Muscle layer of duodenum (tissue), 2 donors: ENCODE measurements around the gene SEPTIN8.

ENCODE experiments used
- H3K27ac ChIP-seq: one replicate; pipeline ENCODE4 v1.7.0; 2013; ENCODE audit warnings: mild to moderate bottlenecking, low read length
- H3K27me3 ChIP-seq: one replicate; pipeline ENCODE4 v1.7.0; 2013; ENCODE audit warnings: low read depth, mild to moderate bottlenecking, control low read depth, low read length
- H3K36me3 ChIP-seq, 2 donors: one replicate each; pipeline ENCODE4 v1.7.0; 2013; ENCODE audit warnings: low read length in 2 of 2, control low read depth in 1 of 2, mild to moderate bottlenecking in 1 of 2; ENCODE audit not compliant: insufficient read depth in 2 of 2, control insufficient read depth in 1 of 2
- H3K4me1 ChIP-seq, 2 donors: one replicate each; pipeline ENCODE4 v1.7.0; 2013; ENCODE audit warnings: low read length in 2 of 2, mild to moderate bottlenecking in 2 of 2, control low read depth in 1 of 2, moderate library complexity in 1 of 2; ENCODE audit not compliant: insufficient read depth in 2 of 2, control insufficient read depth in 1 of 2
- H3K4me3 ChIP-seq, 2 donors: one replicate each; pipeline ENCODE4 v1.7.0; 2013; ENCODE audit warnings: low read length in 2 of 2, low read depth in 1 of 2, mild to moderate bottlenecking in 1 of 2
- H3K9me3 ChIP-seq, 2 donors: one replicate each; pipeline ENCODE4 v1.7.0; 2013; ENCODE audit warnings: low read length in 2 of 2, control low read depth in 1 of 2, mild to moderate bottlenecking in 1 of 2; ENCODE audit not compliant: control insufficient read depth in 1 of 2
- donor health status: healthy.

Gene SEPTIN8

DNA sequence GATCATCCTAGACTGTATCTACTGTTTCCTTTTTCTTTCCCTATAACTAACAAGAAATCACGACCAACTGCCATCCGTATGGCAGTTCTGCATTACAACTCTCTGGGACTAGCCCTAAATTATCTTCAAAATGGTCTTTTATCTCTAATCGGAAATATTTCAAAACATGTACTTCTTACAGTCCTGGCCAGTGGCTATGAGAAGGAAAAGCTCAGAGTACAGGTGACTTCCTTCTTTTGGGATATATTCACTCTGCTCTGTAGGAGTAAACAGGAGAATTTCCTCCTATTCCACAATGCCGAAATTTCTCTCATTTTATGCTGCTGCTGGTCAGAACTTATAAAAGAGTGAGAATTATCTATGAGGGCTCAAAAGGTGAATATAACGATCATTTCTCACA is 1.8 kb upstream of the SEPTIN8 start:
- Histone ChIP-seq H3K9me3 (no peaks in the 10 kb centered on the region), H3K36me3 (no peaks in the 10 kb centered on the region), H3K4me1 (peaks cover 15 to 22% of the 10 kb centered on the region in 2 donors), H3K27me3 (no peaks in the 10 kb centered on the region), H3K27ac (no peak overlapping the region), H3K4me3 (no peak overlapping the region)

DNA sequence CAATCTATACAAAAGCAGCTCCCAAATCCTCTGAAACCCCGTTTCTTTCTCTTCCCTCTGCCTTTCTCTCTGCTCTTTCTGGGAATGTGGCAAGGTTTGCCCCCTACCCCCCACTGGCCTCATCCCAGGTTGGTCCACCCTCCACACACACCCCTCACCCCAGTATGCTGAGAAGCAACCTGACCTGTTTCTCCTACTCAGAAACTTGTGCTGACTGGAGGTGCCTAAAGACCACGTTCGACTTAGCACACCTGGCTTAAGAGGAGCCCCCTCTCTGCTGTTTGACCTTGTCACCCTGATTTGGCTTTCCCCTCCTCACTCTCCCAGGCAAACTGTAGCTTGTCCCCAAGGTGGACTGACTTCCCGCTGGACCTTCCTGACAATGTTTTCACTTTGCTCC is 1.1 kb upstream of the SEPTIN8 start:
- H3K4me3 ChIP-seq = peak overlapping the region; percentile 76 to 88
- H3K36me3 ChIP-seq = no peaks in the 10 kb centered on the region
- H3K27ac ChIP-seq = no peak overlapping the region
- no peaks in the 10 kb centered on the region for H3K27me3 ChIP-seq
- no peaks in the 10 kb centered on the region for H3K9me3 ChIP-seq
- H3K4me1 ChIP-seq = peaks cover 15 to 22% of the 10 kb centered on the region in 2 donors

DNA sequence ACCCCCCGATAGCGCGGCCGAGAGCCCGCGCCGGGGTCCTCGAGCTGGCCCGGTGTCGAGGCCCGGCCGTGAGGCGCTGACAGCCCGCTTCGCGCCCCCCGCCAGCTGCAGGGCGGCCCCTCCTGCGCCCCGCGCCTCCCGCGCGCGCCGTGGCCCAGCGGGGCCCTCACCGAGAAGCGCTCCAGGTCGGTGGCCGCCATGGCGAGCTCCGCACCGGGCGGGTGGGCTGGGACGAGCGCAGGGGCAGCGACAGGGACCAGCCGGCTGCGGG is 166 bp downstream of the SEPTIN8 start:
- H3K27me3 ChIP-seq = no peaks in the 10 kb centered on the region
- H3K4me1 ChIP-seq = peaks cover 15 to 26% of the 10 kb centered on the region in 2 donors
- no peaks in the 10 kb centered on the region for H3K36me3 ChIP-seq
- no peaks in the 10 kb centered on the region for H3K9me3 ChIP-seq
- H3K4me3 ChIP-seq = peak overlapping the region; percentile 66 to 77
- H3K27ac ChIP-seq = no peak overlapping the region

DNA sequence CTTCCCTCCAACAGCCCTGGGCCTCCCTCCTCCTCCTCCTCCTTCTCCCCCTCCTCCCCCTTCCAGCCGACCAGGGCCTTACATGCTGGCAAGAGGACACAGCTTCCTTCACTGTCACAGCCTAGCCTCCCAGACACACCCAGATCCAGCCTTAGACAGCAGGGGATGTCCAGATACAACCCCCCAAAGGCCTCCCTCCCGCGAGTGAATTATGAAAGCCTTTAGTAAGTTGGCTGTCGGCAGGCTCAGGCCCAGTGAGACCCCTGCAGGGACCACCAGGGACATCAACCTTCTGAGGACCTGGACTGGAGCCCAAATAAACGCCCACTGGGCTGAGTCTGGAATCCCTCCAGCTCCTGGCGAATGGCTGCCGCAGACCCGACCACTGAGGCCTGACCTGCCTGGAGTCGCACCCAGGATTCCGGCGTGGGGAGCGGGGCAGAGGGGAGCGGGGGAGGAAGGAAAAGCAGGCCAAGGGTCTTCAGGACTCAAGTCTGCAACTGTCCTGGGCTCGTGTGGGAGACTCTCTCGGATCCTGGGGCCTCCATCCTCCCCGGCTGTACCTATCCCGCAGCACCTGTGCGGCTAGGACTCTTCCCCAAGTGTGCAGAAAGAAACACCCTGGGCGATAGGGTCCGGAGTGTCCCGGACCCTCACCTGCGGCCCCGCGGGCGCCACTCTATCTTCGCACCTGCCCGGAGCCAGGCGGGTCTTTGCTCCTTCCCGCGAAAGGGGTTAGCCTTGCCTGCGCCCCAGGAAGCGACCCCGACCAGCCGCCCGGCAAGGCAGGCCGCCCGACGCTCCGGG is 705 bp downstream of the SEPTIN8 start:
- peaks cover 18 to 30% of the 10 kb centered on the region in 2 donors for H3K4me1 ChIP-seq
- H3K27me3 ChIP-seq = no peaks in the 10 kb centered on the region
- peak overlapping the region; percentile 60 for H3K27ac ChIP-seq
- no peaks in the 10 kb centered on the region for H3K9me3 ChIP-seq
- peak overlapping the region; percentile 66 to 77 for H3K4me3 ChIP-seq
- H3K36me3 ChIP-seq = no peaks in the 10 kb centered on the region

DNA sequence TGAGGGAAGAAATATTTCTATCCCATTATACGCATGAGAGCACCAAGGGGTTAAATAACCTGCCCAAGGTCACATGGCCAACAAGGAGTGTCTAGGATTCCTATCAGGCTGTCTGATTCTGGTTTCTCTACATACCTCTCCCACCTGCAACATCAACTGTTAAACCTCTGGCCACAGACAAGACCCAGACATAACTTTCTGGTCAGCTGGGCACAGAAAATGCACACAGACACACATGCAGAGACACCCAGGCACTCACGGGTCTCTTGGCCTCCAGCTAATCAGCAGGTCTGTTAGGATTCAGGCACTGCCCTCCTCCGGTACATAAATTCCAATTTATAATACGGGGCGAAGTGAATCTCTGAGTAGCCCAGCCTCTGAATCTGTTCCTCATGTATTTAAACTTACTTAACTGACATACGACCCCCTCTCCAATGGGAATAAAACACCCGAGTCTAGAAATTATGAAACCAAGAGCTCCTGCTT is 1.5 kb downstream of the SEPTIN8 start:
- Histone ChIP-seq H3K4me3 (peak overlapping the region; percentile 66 to 77), H3K4me1 (peaks cover 22 to 31% of the 10 kb centered on the region in 2 donors), H3K27ac (peak overlapping the region; percentile 60), H3K27me3 (no peaks in the 10 kb centered on the region), H3K9me3 (no peaks in the 10 kb centered on the region), H3K36me3 (no peaks in the 10 kb centered on the region)

DNA sequence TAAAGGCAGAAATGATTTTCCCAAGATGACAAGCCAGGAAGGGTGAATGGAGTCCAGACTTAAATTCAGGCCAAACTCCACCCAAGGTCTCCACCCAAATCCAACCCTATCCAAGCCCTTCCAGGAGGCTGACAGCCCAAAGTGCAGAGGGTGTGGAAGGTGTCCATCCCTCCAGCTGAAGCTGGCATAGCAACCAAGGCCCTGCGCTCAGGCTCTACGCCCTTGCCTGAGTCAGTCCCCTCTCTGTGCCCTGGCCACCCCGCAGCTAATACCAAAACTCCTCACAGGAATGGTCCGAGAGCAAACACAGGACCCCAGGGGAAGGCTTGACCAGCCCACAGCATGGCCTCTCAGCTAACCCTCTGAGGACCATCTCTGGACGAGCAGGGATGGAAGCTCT is 2.1 kb downstream of the SEPTIN8 start:
- H3K27ac ChIP-seq = peak overlapping the region; percentile 41
- H3K9me3 ChIP-seq = no peaks in the 10 kb centered on the region
- H3K36me3 ChIP-seq = no peaks in the 10 kb centered on the region
- peaks cover 22 to 31% of the 10 kb centered on the region in 2 donors for H3K4me1 ChIP-seq
- peak overlapping the region in 1 of 2 donors; percentile 28 for H3K4me3 ChIP-seq
- no peaks in the 10 kb centered on the region for H3K27me3 ChIP-seq

DNA sequence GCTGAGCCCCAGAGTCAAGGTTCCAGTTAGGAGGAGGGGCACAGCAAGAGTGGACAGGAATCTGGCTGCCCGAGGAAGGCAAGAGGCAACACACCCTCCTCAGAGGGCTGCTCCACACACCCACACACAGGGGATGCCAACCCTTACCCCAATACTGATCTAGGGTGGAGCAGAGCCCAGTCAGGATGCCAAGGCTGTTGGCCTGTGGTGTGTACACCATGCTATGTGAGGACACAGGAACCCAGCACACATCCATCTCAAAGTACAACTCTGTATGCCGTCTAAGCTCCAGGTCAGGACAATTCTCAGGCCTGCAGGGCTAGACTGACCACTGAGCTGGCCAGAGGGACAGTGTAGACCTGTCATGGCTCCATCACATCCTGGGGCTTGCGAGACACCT is 2.6 kb downstream of the SEPTIN8 start:
- no peaks in the 10 kb centered on the region for H3K9me3 ChIP-seq
- no peak overlapping the region for H3K27ac ChIP-seq
- no peaks in the 10 kb centered on the region for H3K36me3 ChIP-seq
- H3K4me1 ChIP-seq = peaks cover 22 to 31% of the 10 kb centered on the region in 2 donors
- no peaks in the 10 kb centered on the region for H3K27me3 ChIP-seq
- H3K4me3 ChIP-seq = no peak overlapping the region

DNA sequence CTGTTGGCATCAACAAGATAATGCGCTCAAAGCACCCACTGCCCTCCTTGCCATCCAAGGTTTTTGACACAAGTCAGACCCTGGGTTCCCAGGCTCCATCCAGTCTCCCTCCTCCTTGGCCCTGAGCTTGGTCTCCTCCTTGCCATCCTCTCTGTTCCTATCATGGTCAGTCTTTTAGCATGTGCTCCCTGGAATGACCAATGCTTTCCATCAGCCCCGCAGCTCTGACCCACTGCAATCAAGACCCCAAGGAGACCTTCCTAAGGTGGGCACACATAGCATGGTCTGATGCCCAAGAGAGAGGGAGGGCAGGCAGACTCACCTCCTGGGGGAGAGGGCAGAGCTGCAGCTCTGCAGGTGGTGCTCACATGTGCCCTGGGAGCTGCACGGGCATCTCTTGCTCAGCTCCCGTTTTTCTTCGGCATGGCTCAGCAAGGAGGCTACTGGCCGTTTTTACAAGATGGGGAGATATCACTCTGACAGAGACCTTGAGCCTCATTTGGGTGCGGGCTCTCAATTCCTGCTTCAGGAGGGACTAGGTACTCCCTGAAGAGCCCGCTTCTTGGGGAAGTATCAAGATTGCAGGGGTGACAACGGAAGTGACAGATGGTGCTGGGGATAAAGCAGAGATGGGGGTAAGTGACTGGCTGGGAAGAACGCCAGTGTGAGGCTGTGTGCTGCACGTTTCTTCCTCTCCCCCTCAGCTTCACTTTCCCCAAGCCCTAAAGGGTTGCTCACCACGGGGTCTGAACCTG is 3.3 kb downstream of the SEPTIN8 start:
- Histone ChIP-seq H3K4me1 (peaks cover 22 to 31% of the 10 kb centered on the region in 2 donors), H3K27ac (no peak overlapping the region), H3K9me3 (no peaks in the 10 kb centered on the region), H3K27me3 (no peaks in the 10 kb centered on the region), H3K4me3 (no peak overlapping the region), H3K36me3 (no peaks in the 10 kb centered on the region)

DNA sequence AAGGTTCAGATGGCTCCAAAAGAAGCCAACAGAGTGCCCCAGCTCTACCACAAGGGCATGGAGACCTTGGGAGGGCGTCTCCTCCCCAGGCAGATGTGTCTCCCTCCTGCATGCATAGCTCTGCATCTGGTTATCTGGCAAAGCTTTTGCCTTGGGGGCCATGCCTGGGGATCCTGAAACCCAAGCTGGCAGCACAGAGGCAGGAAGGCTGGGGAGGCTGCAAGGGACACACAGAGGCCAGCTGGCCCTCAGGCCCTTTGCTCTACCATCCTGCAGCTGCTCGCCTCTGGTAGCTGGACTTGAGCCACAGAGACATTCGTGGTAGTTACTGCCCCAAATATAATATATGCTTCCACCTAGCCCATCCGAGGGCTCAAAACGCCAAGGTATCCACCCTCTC is 3.9 kb downstream of the SEPTIN8 start:
- Histone ChIP-seq H3K27ac (no peak overlapping the region), H3K27me3 (no peaks in the 10 kb centered on the region), H3K4me3 (no peak overlapping the region), H3K9me3 (no peaks in the 10 kb centered on the region), H3K4me1 (peaks cover 21 to 32% of the 10 kb centered on the region in 2 donors), H3K36me3 (no peaks in the 10 kb centered on the region)

DNA sequence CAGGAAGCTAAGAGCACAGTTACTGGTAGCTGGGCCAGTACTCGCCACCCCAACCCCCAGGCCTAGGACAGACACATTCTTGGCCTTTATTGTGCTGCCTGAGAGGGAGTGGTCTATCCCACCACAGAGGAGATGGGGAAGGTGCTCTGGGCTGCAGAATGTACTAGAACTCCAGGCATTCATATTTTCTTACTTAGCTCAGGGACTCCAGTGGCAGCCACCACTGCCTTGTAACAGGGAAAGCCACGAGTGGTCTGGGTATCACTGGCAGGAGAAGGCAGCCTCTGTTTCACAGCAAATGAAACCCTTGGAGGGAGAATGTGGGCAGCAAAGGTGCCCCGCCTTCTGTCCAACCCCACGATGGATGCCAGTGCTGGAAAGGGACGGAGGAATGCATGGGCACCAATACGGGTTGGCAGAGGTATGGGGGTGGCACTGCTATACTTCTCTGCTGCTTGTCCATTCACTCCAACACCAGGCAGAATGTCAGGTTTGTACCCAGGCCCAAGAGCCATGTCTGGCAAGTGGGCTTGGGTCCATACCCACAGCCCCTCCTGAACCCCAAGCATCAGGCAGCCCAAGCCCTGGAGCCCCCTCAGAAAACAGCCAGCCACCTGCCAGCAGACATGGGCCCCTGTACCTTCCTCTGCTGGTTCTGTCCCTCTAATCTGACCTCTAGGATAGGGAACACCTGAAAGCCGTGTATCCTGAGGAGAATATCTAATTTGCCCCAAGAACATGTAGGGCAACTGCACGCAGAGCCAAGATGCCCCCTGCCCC is 4.6 kb downstream of the SEPTIN8 start:
- peaks cover 24 to 30% of the 10 kb centered on the region in 2 donors for H3K4me1 ChIP-seq
- H3K27ac ChIP-seq = no peak overlapping the region
- H3K9me3 ChIP-seq = no peaks in the 10 kb centered on the region
- H3K36me3 ChIP-seq = no peaks in the 10 kb centered on the region
- H3K27me3 ChIP-seq = no peaks in the 10 kb centered on the region
- no peak overlapping the region for H3K4me3 ChIP-seq

DNA sequence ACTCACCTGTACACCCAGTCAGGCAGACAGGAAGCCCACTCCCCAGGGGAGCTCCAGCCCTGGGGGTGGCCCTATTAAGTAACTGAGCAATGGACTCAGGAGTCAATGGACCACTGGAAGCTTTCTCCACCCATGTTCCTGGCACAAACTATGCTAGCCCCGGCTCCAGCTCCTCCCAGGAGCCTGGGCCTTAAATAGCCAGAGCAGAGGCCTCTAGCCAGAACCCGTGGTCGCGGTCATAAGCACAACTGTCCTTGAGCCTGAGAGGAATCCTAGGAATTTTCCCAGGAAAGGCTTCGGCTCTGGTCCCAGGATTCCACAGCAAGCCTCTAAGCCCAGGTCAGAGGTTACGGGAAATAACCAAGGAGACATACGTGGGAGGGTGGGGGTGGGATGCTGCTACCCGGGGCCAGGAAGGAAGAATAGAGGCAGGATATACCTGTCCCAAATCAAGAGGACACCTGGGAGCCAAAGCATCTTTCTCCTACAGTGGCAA is 5.5 kb downstream of the SEPTIN8 start:
- no peak overlapping the region for H3K27ac ChIP-seq
- peaks cover 26 to 39% of the 10 kb centered on the region in 2 donors for H3K4me1 ChIP-seq
- H3K36me3 ChIP-seq = no peaks in the 10 kb centered on the region
- H3K4me3 ChIP-seq = no peak overlapping the region
- H3K9me3 ChIP-seq = no peaks in the 10 kb centered on the region
- H3K27me3 ChIP-seq = no peaks in the 10 kb centered on the region
